Hepatocyte (in vitro differentiated cells): ENCODE results near the gene B4GALT2. TPM values are rescaled to one million over a fixed set of nuclear protein-coding genes. Genes with fewer than 3 reads are reported as not detected.

Source experiments
- DNase-seq: peaks from one replicate; pipeline ENCODE4 v3.0.0-alpha.2; 2016; ENCODE audit warnings: low spot score
- H2AFZ ChIP-seq: fragments of 200-600 bp; sonication (generic); 2 replicates; pipeline ENCODE4 v1.6.0; 2016; ENCODE audit warnings: antibody characterized with exemption, mild to moderate bottlenecking
- H3K27ac ChIP-seq: fragments of 200-600 bp; sonication (generic); 2 replicates; pipeline ENCODE4 v1.5.1; 2016; ENCODE audit warnings: mild to moderate bottlenecking
- H3K27me3 ChIP-seq: fragments of 200-600 bp; sonication (generic); 2 replicates; pipeline ENCODE4 v1.6.1; 2016
- H3K36me3 ChIP-seq: fragments of 200-600 bp; sonication (generic); replicated peaks from 2 replicates; pipeline ENCODE4 v1.5.1; 2016; ENCODE audit warnings: low read depth; ENCODE audit not compliant: insufficient read depth
- H3K4me1 ChIP-seq: fragments of 200-600 bp; sonication (generic); 2 replicates; pipeline ENCODE4 v1.5.1; 2016; ENCODE audit warnings: mild to moderate bottlenecking, moderate library complexity; ENCODE audit not compliant: insufficient read depth
- H3K4me2 ChIP-seq: fragments of 200-600 bp; sonication (generic); 2 replicates; pipeline ENCODE4 v1.6.0; 2016
- H3K4me3 ChIP-seq: fragments of 200-600 bp; sonication (generic); 2 replicates; pipeline ENCODE4 v1.5.1; 2016; ENCODE audit warnings: mild to moderate bottlenecking
- H3K79me2 ChIP-seq: fragments of 200-600 bp; sonication (generic); 2 replicates; pipeline ENCODE4 v1.6.0; 2017; ENCODE audit warnings: mild to moderate bottlenecking
- H3K9me2 ChIP-seq: fragments of 200-600 bp; sonication (generic); replicated peaks from 2 replicates; pipeline ENCODE4 v1.6.0; 2017; ENCODE audit warnings: mild to moderate bottlenecking; ENCODE audit not compliant: insufficient read depth
- H3K9me3 ChIP-seq: fragments of 200-600 bp; sonication (generic); 2 replicates; pipeline ENCODE4 v1.5.1; 2016; ENCODE audit warnings: low read depth, mild to moderate bottlenecking
- H4K20me1 ChIP-seq: fragments of 200-600 bp; sonication (generic); 2 replicates; pipeline ENCODE4 v1.6.0; 2016; ENCODE audit warnings: mild to moderate bottlenecking; ENCODE audit not compliant: insufficient read depth, poor library complexity, severe bottlenecking
- CTCF ChIP-seq: fragments of 200-600 bp; sonication (generic); IDR thresholded peaks from 2 replicates; pipeline ENCODE4 v1.5.1; 2016; ENCODE audit warnings: antibody characterized with exemption, mild to moderate bottlenecking; ENCODE audit not compliant: poor library complexity
- EZH2 ChIP-seq: fragments of 200-600 bp; sonication (generic); IDR thresholded peaks from 2 replicates; pipeline ENCODE4 v1.6.1; 2016; ENCODE audit warnings: antibody characterized with exemption, mild to moderate bottlenecking, borderline replicate concordance
- EZH2phosphoT487 ChIP-seq: fragments of 200-600 bp; sonication (generic); IDR thresholded peaks from one replicate; pipeline ENCODE4 v1.6.1; 2018; ENCODE audit warnings: antibody characterized with exemption, mild to moderate bottlenecking, low read depth, moderate library complexity; ENCODE audit not compliant: unreplicated experiment, severe bottlenecking
- WGBS: methylation state at CpG from one replicate; pipeline ENCODE4 v1.1.6; 2016; ENCODE audit warnings: low lambda C conversion rate; ENCODE audit errors: missing lambda C conversion rate; 5-methylcytosine and 5-hydroxymethylcytosine counted together
- polyA plus RNA-seq: library from polyadenylated mRNA; unstranded; fragments of >200 nt; fragmentation: Nextera tagmentation; extraction: Ambion mirVana; gene quantifications from 2 replicates; pipeline ENCODE4 v1.2.1, GENCODE V29; 2016
- total RNA-seq: library from RNA; depleted of rRNA; stranded (reverse); fragments of >200 nt; gene quantifications from 2 replicates; pipeline ENCODE4 v1.2.3, GENCODE V29; 2014

The B4GALT2 gene
- total and polyA plus RNA-seq, 2 experiments from 2014 or later: 48.2 to 68.8 TPM

DNA sequence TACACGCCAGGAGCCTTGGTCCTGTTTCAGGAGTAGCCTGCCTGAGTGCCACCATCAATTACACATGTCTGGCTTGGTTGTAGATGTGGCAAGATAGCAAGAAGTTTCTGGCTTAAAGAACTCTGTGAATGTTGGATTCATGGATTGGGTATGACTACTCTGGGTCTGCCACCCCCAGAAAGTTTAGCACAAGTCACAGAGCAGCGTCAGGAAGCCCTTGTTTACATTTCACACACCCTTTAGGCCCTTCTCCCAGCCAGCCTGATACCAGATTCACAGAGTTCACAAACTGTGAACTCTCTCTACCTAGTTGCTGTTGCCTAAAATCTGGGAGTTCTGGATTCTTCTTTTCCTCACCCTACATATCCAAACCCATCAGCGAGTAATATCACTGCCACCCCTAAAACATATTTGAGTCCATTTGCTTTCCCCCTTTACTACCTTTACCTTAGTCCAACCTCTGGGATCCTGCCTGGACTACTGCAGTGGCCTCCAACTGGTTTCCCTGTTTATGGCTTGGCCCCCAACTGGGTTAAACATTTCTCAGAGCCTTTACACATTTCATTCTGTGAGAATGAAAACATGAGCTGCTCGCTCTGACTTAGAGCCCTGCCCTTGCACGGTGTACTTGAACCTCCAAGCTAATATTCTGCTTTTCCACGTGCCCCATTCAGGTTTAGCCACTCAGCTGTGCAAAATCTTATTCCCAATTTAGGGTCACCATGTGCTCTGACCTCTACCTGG lies 8.3 kb downstream of the B4GALT2 start:
- H3K36me3 ChIP-seq: no peaks in the 10 kb centered on the region
- TF ChIP-seq EZH2: no peak
- TF ChIP-seq CTCF: no peak
- no peak for TF ChIP-seq EZH2phosphoT487
- no peaks in the 10 kb centered on the region for H4K20me1 ChIP-seq
- peak overlapping the region; percentile 89 for H3K27ac ChIP-seq
- WGBS: 61% methylated on average over 6 of the region's 6 CpGs
- no peak overlapping the region for H2AFZ ChIP-seq
- no peaks in the 10 kb centered on the region for H3K79me2 ChIP-seq
- H3K9me3 ChIP-seq: no peaks in the 10 kb centered on the region
- no peak overlapping the region for H3K4me3 ChIP-seq
- no peaks in the 10 kb centered on the region for H3K27me3 ChIP-seq
- peak; percentile 54 for DNase-seq
- H3K4me1 ChIP-seq: peaks cover 14% of the 10 kb centered on the region
- H3K4me2 ChIP-seq: peak overlapping the region; percentile 47
- no peaks in the 10 kb centered on the region for H3K9me2 ChIP-seq

- Histone ChIP-seq H3K27me3 (no peaks in the 10 kb centered on the region), H3K9me3 (no peaks in the 10 kb centered on the region), H4K20me1 (no peaks in the 10 kb centered on the region), H2AFZ (peak overlapping the region; percentile 32), H3K9me2 (no peaks in the 10 kb centered on the region), H3K36me3 (no peaks in the 10 kb centered on the region), H3K27ac (peak overlapping the region; percentile 80), H3K4me3 (peak overlapping the region; percentile 23), H3K79me2 (peaks cover 5% of the 10 kb centered on the region), H3K4me2 (peak overlapping the region; percentile 83), H3K4me1 (peaks cover 17% of the 10 kb centered on the region)
- no peak for TF ChIP-seq CTCF
- TF ChIP-seq EZH2phosphoT487: no peak
- no peak for TF ChIP-seq EZH2
- DNase-seq: no peak
- 76% methylated on average over 19 of the region's 19 CpGs for WGBS
Observed at GRCh38 chr1:43990271-43991199, 11.5 kb downstream of the B4GALT2 start.

- Histone ChIP-seq H3K27ac (peak overlapping the region; percentile 80), H4K20me1 (no peaks in the 10 kb centered on the region), H3K4me2 (peak overlapping the region; percentile 83), H3K9me2 (no peaks in the 10 kb centered on the region), H3K4me3 (peak overlapping the region; percentile 23), H3K9me3 (no peaks in the 10 kb centered on the region), H3K36me3 (no peaks in the 10 kb centered on the region), H3K27me3 (no peaks in the 10 kb centered on the region), H2AFZ (peak overlapping the region; percentile 32), H3K4me1 (peaks cover 17% of the 10 kb centered on the region), H3K79me2 (peaks cover 5% of the 10 kb centered on the region)
- WGBS: 1% methylated on average over 10 of the region's 10 CpGs
- DNase-seq: no peak
- TF ChIP-seq EZH2 (no peak), CTCF (no peak), EZH2phosphoT487 (no peak)
Observed at GRCh38 chr1:43991200-43991475, 12.1 kb downstream of the B4GALT2 start.
